ENCODE results near the gene DNAH10.
"Not testable (repeated sequence)": the region's sequence is repeated elsewhere in the genome, so short reads cannot be mapped to it uniquely, and the experiment has no call there.

Gene DNAH10

GRCh38 chr12:123907726-123908476 lies 145.8 kb downstream of the DNAH10 start:
- Histone ChIP-seq H3K27me3 (ENCODE audit: control insufficient read depth, insufficient read depth, low read length) (no peaks in the 10 kb centered on the region; the same call in 1 of the 2 replicates), H3K9ac (ENCODE audit: low read depth, low read length) (no peak overlapping the region), H3K4me3 (ENCODE audit: low read depth, low read length) (no peak overlapping the region), H3K9me3 (ENCODE audit: control insufficient read depth, insufficient read depth, low read length) (no peaks in the 10 kb centered on the region), H3K4me1 (ENCODE audit: control insufficient read depth, insufficient read depth, low read length) (no peaks in the 10 kb centered on the region; the same call in 1 of the 2 replicates), H3K27ac (ENCODE audit: low read depth, low read length) (no peak overlapping the region), H3K36me3 (ENCODE audit: control insufficient read depth, insufficient read depth, low read length) (no peaks in the 10 kb centered on the region)

- Histone ChIP-seq H3K9ac (ENCODE audit: low read depth, low read length) (no peak overlapping the region), H3K36me3 (ENCODE audit: control insufficient read depth, insufficient read depth, low read length) (no peaks in the 10 kb centered on the region), H3K4me1 (ENCODE audit: control insufficient read depth, insufficient read depth, low read length) (no peaks in the 10 kb centered on the region; the same call in 1 of the 2 replicates), H3K27ac (ENCODE audit: low read depth, low read length) (no peak overlapping the region), H3K4me3 (ENCODE audit: low read depth, low read length) (no peak overlapping the region), H3K9me3 (ENCODE audit: control insufficient read depth, insufficient read depth, low read length) (no peaks in the 10 kb centered on the region), H3K27me3 (ENCODE audit: control insufficient read depth, insufficient read depth, low read length) (no peaks in the 10 kb centered on the region; the same call in 1 of the 2 replicates)
These were observed 147.0 kb downstream of the DNAH10 start for GRCh38 chr12:123908884-123909725.

GRCh38 chr12:123910057-123910456 lies 148.0 kb downstream of the DNAH10 start:
- no peaks in the 10 kb centered on the region for H3K36me3 ChIP-seq (ENCODE audit: control insufficient read depth, insufficient read depth, low read length)
- H3K27ac ChIP-seq (ENCODE audit: low read depth, low read length): no peak overlapping the region
- H3K4me3 ChIP-seq (ENCODE audit: low read depth, low read length): no peak overlapping the region
- no peaks in the 10 kb centered on the region for H3K9me3 ChIP-seq (ENCODE audit: control insufficient read depth, insufficient read depth, low read length)
- H3K4me1 ChIP-seq (ENCODE audit: control insufficient read depth, insufficient read depth, low read length): no peaks in the 10 kb centered on the region; the same call in 1 of the 2 replicates
- H3K9ac ChIP-seq (ENCODE audit: low read depth, low read length): no peak overlapping the region
- H3K27me3 ChIP-seq (ENCODE audit: control insufficient read depth, insufficient read depth, low read length): no peaks in the 10 kb centered on the region

GRCh38 chr12:123910761-123911193 lies 148.7 kb downstream of the DNAH10 start:
- no peaks in the 10 kb centered on the region for H3K9me3 ChIP-seq (ENCODE audit: control insufficient read depth, insufficient read depth, low read length)
- H3K27ac ChIP-seq (ENCODE audit: low read depth, low read length): no peak overlapping the region
- H3K9ac ChIP-seq (ENCODE audit: low read depth, low read length): no peak overlapping the region
- no peaks in the 10 kb centered on the region for H3K4me1 ChIP-seq (ENCODE audit: control insufficient read depth, insufficient read depth, low read length)
- no peaks in the 10 kb centered on the region for H3K36me3 ChIP-seq (ENCODE audit: control insufficient read depth, insufficient read depth, low read length)
- no peak overlapping the region for H3K4me3 ChIP-seq (ENCODE audit: low read depth, low read length)
- no peaks in the 10 kb centered on the region for H3K27me3 ChIP-seq (ENCODE audit: control insufficient read depth, insufficient read depth, low read length)

GRCh38 chr12:123911672-123912409 lies 149.7 kb downstream of the DNAH10 start:
- not testable (repeated sequence) for H3K27me3 ChIP-seq (ENCODE audit: control insufficient read depth, insufficient read depth, low read length)

GRCh38 chr12:123912415-123913380 lies 150.6 kb downstream of the DNAH10 start:
- Histone ChIP-seq H3K9me3 (ENCODE audit: control insufficient read depth, insufficient read depth, low read length) (no peaks in the 10 kb centered on the region), H3K4me1 (ENCODE audit: control insufficient read depth, insufficient read depth, low read length) (no peaks in the 10 kb centered on the region), H3K27me3 (ENCODE audit: control insufficient read depth, insufficient read depth, low read length) (no peaks in the 10 kb centered on the region), H3K4me3 (ENCODE audit: low read depth, low read length) (no peak overlapping the region), H3K27ac (ENCODE audit: low read depth, low read length) (no peak overlapping the region), H3K9ac (ENCODE audit: low read depth, low read length) (no peak overlapping the region), H3K36me3 (ENCODE audit: control insufficient read depth, insufficient read depth, low read length) (no peaks in the 10 kb centered on the region)

More at GRCh38 chr12:123911672-123912409, 149.7 kb downstream of the DNAH10 start:
- H3K9ac ChIP-seq (ENCODE audit: low read depth, low read length); H3K27ac ChIP-seq (ENCODE audit: low read depth, low read length); H3K4me1 ChIP-seq (ENCODE audit: control insufficient read depth, insufficient read depth, low read length); H3K36me3 ChIP-seq (ENCODE audit: control insufficient read depth, insufficient read depth, low read length); H3K9me3 ChIP-seq (ENCODE audit: control insufficient read depth, insufficient read depth, low read length); H3K4me3 ChIP-seq (ENCODE audit: low read depth, low read length): not testable (repeated sequence)

GRCh38 chr12:123914726-123915333 lies 152.7 kb downstream of the DNAH10 start:
- Histone ChIP-seq H3K36me3 (ENCODE audit: control insufficient read depth, insufficient read depth, low read length) (no peaks in the 10 kb centered on the region), H3K9me3 (ENCODE audit: control insufficient read depth, insufficient read depth, low read length) (no peaks in the 10 kb centered on the region), H3K27me3 (ENCODE audit: control insufficient read depth, insufficient read depth, low read length) (no peaks in the 10 kb centered on the region), H3K27ac (ENCODE audit: low read depth, low read length) (no peak overlapping the region), H3K9ac (ENCODE audit: low read depth, low read length) (no peak overlapping the region), H3K4me1 (ENCODE audit: control insufficient read depth, insufficient read depth, low read length) (no peaks in the 10 kb centered on the region), H3K4me3 (ENCODE audit: low read depth, low read length) (no peak overlapping the region)

GRCh38 chr12:123916729-123917128 lies 154.6 kb downstream of the DNAH10 start:
- Histone ChIP-seq H3K36me3 (ENCODE audit: control insufficient read depth, insufficient read depth, low read length) (no peaks in the 10 kb centered on the region), H3K9me3 (ENCODE audit: control insufficient read depth, insufficient read depth, low read length) (no peaks in the 10 kb centered on the region), H3K4me1 (ENCODE audit: control insufficient read depth, insufficient read depth, low read length) (no peaks in the 10 kb centered on the region), H3K4me3 (ENCODE audit: low read depth, low read length) (no peak overlapping the region), H3K9ac (ENCODE audit: low read depth, low read length) (no peak overlapping the region), H3K27me3 (ENCODE audit: control insufficient read depth, insufficient read depth, low read length) (no peaks in the 10 kb centered on the region), H3K27ac (ENCODE audit: low read depth, low read length) (no peak overlapping the region)

GRCh38 chr12:123917337-123917850 lies 155.3 kb downstream of the DNAH10 start:
- H3K27ac ChIP-seq (ENCODE audit: low read depth, low read length): no peak overlapping the region
- H3K27me3 ChIP-seq (ENCODE audit: control insufficient read depth, insufficient read depth, low read length): no peaks in the 10 kb centered on the region
- no peaks in the 10 kb centered on the region for H3K9me3 ChIP-seq (ENCODE audit: control insufficient read depth, insufficient read depth, low read length)
- H3K4me1 ChIP-seq (ENCODE audit: control insufficient read depth, insufficient read depth, low read length): no peaks in the 10 kb centered on the region
- no peak overlapping the region for H3K4me3 ChIP-seq (ENCODE audit: low read depth, low read length)
- no peak overlapping the region for H3K9ac ChIP-seq (ENCODE audit: low read depth, low read length)
- H3K36me3 ChIP-seq (ENCODE audit: control insufficient read depth, insufficient read depth, low read length): no peaks in the 10 kb centered on the region
